Activated CD8-positive, alpha-beta memory T cell treated with anti-CD3 and anti-CD28 coated beads, Interleukin-2, amount 50 U/mL, for 48 hours (primary cell): ENCODE results near the gene SRGAP1.

ENCODE experiments used
- DNase-seq: peaks from one replicate; pipeline ENCODE4 v3.0.0-alpha.2; 2020

SRGAP1 gene

GRCh38 chr12:63912651-63913050 is 68.2 kb downstream of the SRGAP1 start:
- no peak for DNase-seq

GRCh38 chr12:63913929-63914328 is 69.4 kb downstream of the SRGAP1 start:
- no peak for DNase-seq

GRCh38 chr12:63915105-63915800 is 70.8 kb downstream of the SRGAP1 start:
- no peak for DNase-seq

GRCh38 chr12:63916561-63917476 is 72.3 kb downstream of the SRGAP1 start:
- DNase-seq, result no peak

GRCh38 chr12:63917477-63917862 is 73.0 kb downstream of the SRGAP1 start:
- DNase-seq, result no peak

GRCh38 chr12:63917864-63918799 is 73.6 kb downstream of the SRGAP1 start:
- DNase-seq, result no peak

- no peak for DNase-seq
Observed at GRCh38 chr12:63918800-63919300, 74.3 kb downstream of the SRGAP1 start.

- no peak for DNase-seq
Observed at GRCh38 chr12:63919756-63920155, 75.3 kb downstream of the SRGAP1 start.

GRCh38 chr12:63921157-63921556 is 76.7 kb downstream of the SRGAP1 start:
- no peak for DNase-seq

GRCh38 chr12:63922474-63922873 is 78.0 kb downstream of the SRGAP1 start:
- DNase-seq, result no peak

- DNase-seq, result no peak
Observed at GRCh38 chr12:63924781-63925180, 80.3 kb downstream of the SRGAP1 start.

GRCh38 chr12:63927511-63927910 is 83.0 kb downstream of the SRGAP1 start:
- DNase-seq, result no peak

- DNase-seq, result no peak
Observed at GRCh38 chr12:63928305-63928704, 83.8 kb downstream of the SRGAP1 start.

GRCh38 chr12:63929426-63929825 is 84.9 kb downstream of the SRGAP1 start:
- no peak for DNase-seq

GRCh38 chr12:63930971-63931370 is 86.5 kb downstream of the SRGAP1 start:
- DNase-seq, result no peak

GRCh38 chr12:63931703-63932102 is 87.2 kb downstream of the SRGAP1 start:
- no peak for DNase-seq

- no peak for DNase-seq
Observed at GRCh38 chr12:63934936-63935335, 90.4 kb downstream of the SRGAP1 start.

- DNase-seq, result no peak
Observed at GRCh38 chr12:63935361-63935760, 90.9 kb downstream of the SRGAP1 start.

GRCh38 chr12:63937378-63938316 is 93.1 kb downstream of the SRGAP1 start:
- DNase-seq, result no peak

GRCh38 chr12:63940310-63941005 is 96.0 kb downstream of the SRGAP1 start:
- no peak for DNase-seq
